Upper lobe of left lung (tissue), 6 donors: Measurements from ENCODE around the gene FTO. TPM values are rescaled to one million over a fixed set of nuclear protein-coding genes. Genes with fewer than 3 reads are reported as not detected.

Source experiments
- ATAC-seq, 2 donors: fragments of 200-7000 bp; cut with Tn5 transposase; one replicate each; pipeline ENCODE4 v1.9.1; 2022; ENCODE audit warnings: mild to moderate bottlenecking in 2 of 2, moderate library complexity in 2 of 2; ENCODE audit not compliant: low FRiP score in 2 of 2
- DNase-seq, 2 donors: peaks; one replicate each; pipeline ENCODE4 v3.0.0-alpha.2; 2019 to 2020
- H3K27ac ChIP-seq, 4 donors: fragments of 200-600 bp; sonication (generic); one replicate each; pipeline ENCODE4 v1.5.1; 2016 to 2019
- H3K27me3 ChIP-seq, 4 donors: fragments of 200-600 bp; sonication (generic); one replicate each; pipeline ENCODE4 v1.5.1; 2017 to 2019
- H3K36me3 ChIP-seq, 4 donors: fragments of 200-600 bp; sonication (generic); one replicate each; pipeline ENCODE4 v1.5.1; 2016 to 2019
- H3K4me1 ChIP-seq, 4 donors: fragments of 200-600 bp; sonication (generic); one replicate each; pipeline ENCODE4 v1.5.1; 2018 to 2019
- H3K4me3 ChIP-seq, 4 donors: fragments of 200-600 bp; sonication (generic); one replicate each; pipeline ENCODE4 v1.5.1; 2017 to 2019; ENCODE audit warnings: mild to moderate bottlenecking in 2 of 4, moderate library complexity in 1 of 4
- H3K9me3 ChIP-seq, 4 donors: fragments of 200-600 bp; sonication (generic); one replicate each; pipeline ENCODE4 v1.5.1; 2018 to 2019
- EP300 ChIP-seq, 4 donors: sonication (generic); formaldehyde crosslinking; IDR thresholded peaks; one replicate each; pipeline ENCODE4 v1.5.1; 2017; ENCODE audit warnings: antibody characterized with exemption in 4 of 4, control low read depth in 2 of 4
- POLR2A ChIP-seq, 4 donors: fragments of 450-650 bp; IDR thresholded peaks; one replicate each; pipeline ENCODE4 v1.5.1; 2016 to 2017; ENCODE audit warnings: antibody characterized with exemption in 4 of 4, mild to moderate bottlenecking in 2 of 4
- POLR2AphosphoS5 ChIP-seq, 2 donors: sonication (generic); formaldehyde crosslinking; IDR thresholded peaks; one replicate each; pipeline ENCODE4 v1.5.1; 2017; ENCODE audit warnings: antibody characterized with exemption in 2 of 2
- WGBS, 2 donors: methylation state at CpG; one replicate each; pipeline ENCODE4 v1.1.5; 2017 to 2018; 5-methylcytosine and 5-hydroxymethylcytosine counted together
- total RNA-seq, 6 donors: library from RNA; depleted of rRNA in 4 of 6; stranded (reverse); fragments of >200 nt in 4 of 6; gene quantifications; one replicate each; pipeline versions ENCODE4 v1.1.0 to v1.2.1, GENCODE V29; 2016 to 2021
- TF ChIP-seq, protein P1 (sequence below), 6 experiments: fragments of 450-650 bp in 4 of 6; fragments of 200-600 bp in 2 of 6; sonication (generic) in 2 of 6; IDR thresholded peaks; one replicate each; pipeline ENCODE4 v1.5.1; 2016 to 2019; ENCODE audit warnings: antibody characterized with exemption in 6 of 6
- donor health status: DM: no; HTN: no; CAD: no; lungs with moderate emphysema.
- donor health status: DM: no; HTN: yes; CAD: no; lungs with severe emphysema.

The FTO gene
- total RNA-seq, 6 donors from 2014 or later = 62.9 to 114 (median 75.4) TPM

DNA sequence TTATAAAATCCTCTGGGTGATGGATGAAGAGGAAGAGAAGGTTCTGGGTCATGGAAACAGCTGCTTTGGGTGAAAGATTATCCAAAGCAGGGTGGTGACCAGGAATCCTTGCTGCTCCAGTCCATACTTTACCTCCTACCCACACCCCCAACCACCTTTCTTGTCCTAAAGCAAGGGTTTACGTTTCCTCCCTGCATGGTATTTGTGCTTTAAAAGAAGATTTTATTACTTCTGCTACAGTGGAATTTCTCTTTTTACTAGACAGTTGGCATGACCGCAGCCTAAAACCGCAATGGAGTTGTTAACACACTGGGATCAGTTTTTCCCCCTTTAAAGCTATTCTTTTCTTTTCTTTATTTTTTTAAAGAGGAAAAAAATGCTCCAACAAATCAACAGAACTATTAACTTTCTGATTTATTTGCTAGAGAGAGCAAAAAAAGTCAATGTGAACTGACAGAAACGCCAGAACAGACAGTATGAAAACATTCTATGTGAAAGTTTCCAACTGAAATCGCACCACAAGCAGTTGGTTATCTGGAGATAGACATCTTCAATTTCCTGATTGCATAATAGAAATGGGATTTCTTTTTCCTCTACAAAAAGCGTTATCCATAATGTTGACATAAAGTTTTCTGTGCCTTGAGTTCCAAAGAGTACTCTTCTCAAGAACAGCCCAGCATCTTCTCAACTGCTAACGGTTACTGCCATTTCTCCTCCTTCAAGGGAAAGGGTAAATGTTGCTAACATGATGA is 346.7 kb downstream of the FTO start:
- Histone ChIP-seq H3K27ac (no peak overlapping the region), H3K4me1 (no peaks in the 10 kb centered on the region), H3K4me3 (no peak overlapping the region), H3K9me3 (no peaks in the 10 kb centered on the region), H3K27me3 (no peaks in the 10 kb centered on the region), H3K36me3 (no peaks in the 10 kb centered on the region)
- 54 to 58% methylated on average over 7 of the region's 7 CpGs for WGBS, 2 donors
- ATAC-seq (no peak), DNase-seq (no peak)
- TF ChIP-seq POLR2AphosphoS5 (IDR thresholded peaks at IDR 0.05) = no peak
- TF ChIP-seq, protein P1, sequence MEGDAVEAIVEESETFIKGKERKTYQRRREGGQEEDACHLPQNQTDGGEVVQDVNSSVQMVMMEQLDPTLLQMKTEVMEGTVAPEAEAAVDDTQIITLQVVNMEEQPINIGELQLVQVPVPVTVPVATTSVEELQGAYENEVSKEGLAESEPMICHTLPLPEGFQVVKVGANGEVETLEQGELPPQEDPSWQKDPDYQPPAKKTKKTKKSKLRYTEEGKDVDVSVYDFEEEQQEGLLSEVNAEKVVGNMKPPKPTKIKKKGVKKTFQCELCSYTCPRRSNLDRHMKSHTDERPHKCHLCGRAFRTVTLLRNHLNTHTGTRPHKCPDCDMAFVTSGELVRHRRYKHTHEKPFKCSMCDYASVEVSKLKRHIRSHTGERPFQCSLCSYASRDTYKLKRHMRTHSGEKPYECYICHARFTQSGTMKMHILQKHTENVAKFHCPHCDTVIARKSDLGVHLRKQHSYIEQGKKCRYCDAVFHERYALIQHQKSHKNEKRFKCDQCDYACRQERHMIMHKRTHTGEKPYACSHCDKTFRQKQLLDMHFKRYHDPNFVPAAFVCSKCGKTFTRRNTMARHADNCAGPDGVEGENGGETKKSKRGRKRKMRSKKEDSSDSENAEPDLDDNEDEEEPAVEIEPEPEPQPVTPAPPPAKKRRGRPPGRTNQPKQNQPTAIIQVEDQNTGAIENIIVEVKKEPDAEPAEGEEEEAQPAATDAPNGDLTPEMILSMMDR (IDR thresholded peaks at IDR 0.05) = no peak
- no peak for TF ChIP-seq EP300 (IDR thresholded peaks at IDR 0.05)

- WGBS, 2 donors = 57 to 62% methylated on average over 5 of the region's 5 CpGs
- Histone ChIP-seq H3K36me3 (no peaks in the 10 kb centered on the region), H3K9me3 (no peaks in the 10 kb centered on the region), H3K4me3 (no peak overlapping the region), H3K27ac (no peak overlapping the region), H3K27me3 (no peaks in the 10 kb centered on the region), H3K4me1 (no peaks in the 10 kb centered on the region)
- no peak for DNase-seq
- ATAC-seq = no peak
- TF ChIP-seq POLR2A (IDR thresholded peaks at IDR 0.05) (no peak), POLR2AphosphoS5 (IDR thresholded peaks at IDR 0.05) (no peak), EP300 (IDR thresholded peaks at IDR 0.05) (no peak)
- TF ChIP-seq, protein P1 (IDR thresholded peaks at IDR 0.05) = no peak
These were observed 347.9 kb downstream of the FTO start for GRCh38 chr16:54051821-54052220.

DNA sequence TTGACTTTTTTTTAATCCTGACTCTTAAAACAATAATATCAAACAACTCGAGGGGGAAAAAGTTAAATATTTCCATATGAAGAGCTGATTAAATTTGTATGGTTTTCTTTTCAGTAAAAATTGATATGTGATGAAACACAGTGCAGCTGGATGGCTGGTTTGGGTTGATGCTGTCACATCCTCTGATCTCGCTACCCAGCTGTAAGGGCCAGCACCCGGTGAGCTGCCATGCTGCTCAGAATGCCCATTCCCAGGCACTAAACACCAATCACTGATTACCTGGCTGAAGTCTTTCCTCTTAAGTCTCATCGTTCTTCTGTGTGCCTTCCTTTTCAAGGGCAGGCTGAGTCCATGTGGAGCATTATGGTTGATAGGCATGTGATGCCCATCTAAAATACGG is 348.3 kb downstream of the FTO start:
- Histone ChIP-seq H3K36me3 (no peaks in the 10 kb centered on the region), H3K9me3 (no peaks in the 10 kb centered on the region), H3K27me3 (no peaks in the 10 kb centered on the region), H3K4me3 (no peak overlapping the region), H3K27ac (no peak overlapping the region), H3K4me1 (no peaks in the 10 kb centered on the region)
- no peak for DNase-seq
- no peak for TF ChIP-seq POLR2AphosphoS5 (IDR thresholded peaks at IDR 0.05)
- no peak for TF ChIP-seq EP300 (IDR thresholded peaks at IDR 0.05)
- TF ChIP-seq POLR2A (IDR thresholded peaks at IDR 0.05) = no peak
- TF ChIP-seq, protein P1 (IDR thresholded peaks at IDR 0.05) = no peak
- 72 to 82% methylated on average over 5 of the region's 5 CpGs for WGBS, 2 donors
- no peak for ATAC-seq

DNA sequence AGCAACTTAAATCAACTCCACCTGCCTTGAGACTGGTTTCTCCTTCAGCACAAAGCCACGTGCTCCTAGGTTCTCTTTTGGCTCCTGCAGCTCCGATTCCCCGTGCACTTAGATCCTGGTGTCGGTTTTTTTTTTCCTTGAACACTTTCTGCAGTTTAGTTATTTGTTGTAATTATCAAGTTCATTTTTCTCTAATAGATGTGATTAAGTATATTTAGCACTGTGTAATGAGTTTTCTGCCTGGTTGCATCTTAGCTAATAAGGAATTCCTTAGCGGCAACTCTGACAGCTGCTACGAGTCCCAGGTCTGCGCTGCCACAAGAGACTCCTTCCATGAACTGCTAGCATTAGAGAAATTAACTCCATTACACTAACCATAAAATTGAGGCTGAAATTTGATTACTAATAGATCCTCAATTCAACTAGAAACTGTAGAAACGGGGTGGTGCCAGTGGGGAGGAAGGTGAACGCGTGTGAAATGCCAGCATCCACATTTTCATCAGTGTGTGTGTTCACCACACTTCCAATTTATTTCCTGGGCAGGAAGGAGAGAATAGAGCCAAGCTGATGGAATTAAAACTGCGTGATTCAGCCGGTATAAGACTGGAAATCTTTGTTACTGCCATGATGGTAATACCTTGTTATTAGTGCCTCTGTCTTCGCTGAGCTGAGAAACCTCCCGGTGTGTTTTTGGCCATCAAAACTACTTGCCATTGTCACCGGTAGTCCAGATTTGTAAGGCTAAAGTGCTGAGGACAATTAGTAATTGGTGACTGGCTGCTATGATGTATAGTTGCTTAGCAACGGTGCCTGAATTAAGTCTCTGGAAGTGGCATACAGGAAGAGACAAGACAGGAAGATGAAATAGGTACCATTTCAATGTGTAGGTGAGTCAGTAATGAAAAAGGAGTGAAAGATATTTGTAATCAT is 350.2 kb downstream of the FTO start:
- Histone ChIP-seq H3K9me3 (no peaks in the 10 kb centered on the region), H3K27ac (no peak overlapping the region), H3K36me3 (no peaks in the 10 kb centered on the region), H3K27me3 (no peaks in the 10 kb centered on the region), H3K4me3 (no peak overlapping the region), H3K4me1 (no peaks in the 10 kb centered on the region)
- DNase-seq = no peak
- 96 to 97% methylated on average over 16 of the region's 16 CpGs for WGBS, 2 donors
- TF ChIP-seq POLR2AphosphoS5 (IDR thresholded peaks at IDR 0.05) = no peak
- no peak for TF ChIP-seq EP300 (IDR thresholded peaks at IDR 0.05)
- ATAC-seq = no peak

- 75 to 80% methylated on average over 4 of the region's 4 CpGs for WGBS, 2 donors
- no peak for ATAC-seq
- no peaks in the 10 kb centered on the region for H3K4me1 ChIP-seq
- H3K36me3 ChIP-seq = no peaks in the 10 kb centered on the region
- H3K27me3 ChIP-seq = no peaks in the 10 kb centered on the region
- no peak overlapping the region for H3K27ac ChIP-seq
- no peaks in the 10 kb centered on the region for H3K9me3 ChIP-seq
- no peak for TF ChIP-seq POLR2AphosphoS5 (IDR thresholded peaks at IDR 0.05)
- no peak for TF ChIP-seq POLR2A (IDR thresholded peaks at IDR 0.05)
- TF ChIP-seq, protein P1 (IDR thresholded peaks at IDR 0.05) = no peak
- no peak for TF ChIP-seq EP300 (IDR thresholded peaks at IDR 0.05)
- no peak for DNase-seq
- H3K4me3 ChIP-seq = no peak overlapping the region
These were observed 351.2 kb downstream of the FTO start for GRCh38 chr16:54055191-54055590.
